HG03571 (cell line): ENCODE measurements around the gene CNTNAP4.

Experiments
- ATAC-seq: cut with Tn5 transposase; IDR thresholded peaks from one replicate; pipeline ENCODE4 v1.9.1; 2021; ENCODE audit not compliant: unreplicated experiment

Gene CNTNAP4

GRCh38 chr16:76484020-76484419, 206.8 kb downstream of the CNTNAP4 start:
- no peak for ATAC-seq

- no peak for ATAC-seq
These were observed 209.5 kb downstream of the CNTNAP4 start for GRCh38 chr16:76486740-76487139.

GRCh38 chr16:76487411-76488064, 210.3 kb downstream of the CNTNAP4 start:
- no peak for ATAC-seq

GRCh38 chr16:76488065-76488417, 210.8 kb downstream of the CNTNAP4 start:
- ATAC-seq = no peak

GRCh38 chr16:76490036-76490639, 212.9 kb downstream of the CNTNAP4 start:
- no peak for ATAC-seq

GRCh38 chr16:76500006-76500405, 222.8 kb downstream of the CNTNAP4 start:
- ATAC-seq = no peak

GRCh38 chr16:76502063-76502462, 224.9 kb downstream of the CNTNAP4 start:
- no peak for ATAC-seq

GRCh38 chr16:76502555-76502954, 225.4 kb downstream of the CNTNAP4 start:
- no peak for ATAC-seq

- ATAC-seq = no peak
These were observed 225.9 kb downstream of the CNTNAP4 start for GRCh38 chr16:76503091-76503490.

- no peak for ATAC-seq
These were observed 234.0 kb downstream of the CNTNAP4 start for GRCh38 chr16:76511203-76511602.

- no peak for ATAC-seq
These were observed 241.6 kb downstream of the CNTNAP4 start for GRCh38 chr16:76518781-76519180.

GRCh38 chr16:76524356-76524755, 247.2 kb downstream of the CNTNAP4 start:
- no peak for ATAC-seq

GRCh38 chr16:76524769-76525168, 247.6 kb downstream of the CNTNAP4 start:
- no peak for ATAC-seq

- ATAC-seq = no peak
These were observed 250.0 kb downstream of the CNTNAP4 start for GRCh38 chr16:76527244-76527643.

- ATAC-seq = no peak
These were observed 251.9 kb downstream of the CNTNAP4 start for GRCh38 chr16:76529120-76529519.

- no peak for ATAC-seq
These were observed 254.0 kb downstream of the CNTNAP4 start for GRCh38 chr16:76531236-76531635.

- no peak for ATAC-seq
These were observed 255.2 kb downstream of the CNTNAP4 start for GRCh38 chr16:76532188-76532973.

GRCh38 chr16:76539609-76540008, 262.4 kb downstream of the CNTNAP4 start:
- no peak for ATAC-seq

GRCh38 chr16:76541070-76541469, 263.9 kb downstream of the CNTNAP4 start:
- ATAC-seq = no peak

- no peak for ATAC-seq
These were observed 288.3 kb downstream of the CNTNAP4 start for GRCh38 chr16:76565542-76565941.

GRCh38 chr16:76571755-76572154, 294.6 kb downstream of the CNTNAP4 start:
- no peak for ATAC-seq

- ATAC-seq = no peak
These were observed 296.1 kb downstream of the CNTNAP4 start for GRCh38 chr16:76573281-76573680.
